ENCODE measurements around the gene CCDC148. TPM values are rescaled to one million over a fixed set of nuclear protein-coding genes. Genes with fewer than 3 reads are reported as not detected.

Gene CCDC148
- total RNA-seq, 4 donors from 2014 or later, result 0.55 to 1.6 TPM; not detected in 2

- intact Hi-C loops (cut with DNase I; ENCODE audit: low total_unique reads), result no loop called here
- no peak for DNase-seq (ENCODE audit: low spot score in 2 of 2)
- 71 to 75% methylated on average over 5 of the region's 5 CpGs for WGBS, 2 donors
- H3K4me3 ChIP-seq (ENCODE audit: low read depth, poor library complexity, severe bottlenecking), result no peak overlapping the region
- no peak for TF ChIP-seq POLR2A (IDR thresholded peaks at IDR 0.05)
- TF ChIP-seq, protein P1, sequence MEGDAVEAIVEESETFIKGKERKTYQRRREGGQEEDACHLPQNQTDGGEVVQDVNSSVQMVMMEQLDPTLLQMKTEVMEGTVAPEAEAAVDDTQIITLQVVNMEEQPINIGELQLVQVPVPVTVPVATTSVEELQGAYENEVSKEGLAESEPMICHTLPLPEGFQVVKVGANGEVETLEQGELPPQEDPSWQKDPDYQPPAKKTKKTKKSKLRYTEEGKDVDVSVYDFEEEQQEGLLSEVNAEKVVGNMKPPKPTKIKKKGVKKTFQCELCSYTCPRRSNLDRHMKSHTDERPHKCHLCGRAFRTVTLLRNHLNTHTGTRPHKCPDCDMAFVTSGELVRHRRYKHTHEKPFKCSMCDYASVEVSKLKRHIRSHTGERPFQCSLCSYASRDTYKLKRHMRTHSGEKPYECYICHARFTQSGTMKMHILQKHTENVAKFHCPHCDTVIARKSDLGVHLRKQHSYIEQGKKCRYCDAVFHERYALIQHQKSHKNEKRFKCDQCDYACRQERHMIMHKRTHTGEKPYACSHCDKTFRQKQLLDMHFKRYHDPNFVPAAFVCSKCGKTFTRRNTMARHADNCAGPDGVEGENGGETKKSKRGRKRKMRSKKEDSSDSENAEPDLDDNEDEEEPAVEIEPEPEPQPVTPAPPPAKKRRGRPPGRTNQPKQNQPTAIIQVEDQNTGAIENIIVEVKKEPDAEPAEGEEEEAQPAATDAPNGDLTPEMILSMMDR (IDR thresholded peaks at IDR 0.05), result no peak
These were observed 38.6 kb upstream of the CCDC148 start for GRCh38 chr2:158495175-158495574.

- no peak for DNase-seq (ENCODE audit: low spot score in 2 of 2)
- H3K4me3 ChIP-seq (ENCODE audit: low read depth, poor library complexity, severe bottlenecking), result no peak overlapping the region
- 82 to 96% methylated on average over 2 of the region's 2 CpGs for WGBS, 2 donors
- no peak for TF ChIP-seq POLR2A (IDR thresholded peaks at IDR 0.05)
- TF ChIP-seq, protein P1 (IDR thresholded peaks at IDR 0.05), result no peak
- intact Hi-C loops (cut with DNase I; ENCODE audit: low total_unique reads), result no loop called here
These were observed 36.9 kb upstream of the CCDC148 start for GRCh38 chr2:158493458-158493857.

GRCh38 chr2:158491072-158491471 is 34.5 kb upstream of the CCDC148 start:
- 92 to 96% methylated on average over 4 of the region's 4 CpGs for WGBS, 2 donors
- intact Hi-C loops (cut with DNase I; ENCODE audit: low total_unique reads), result no loop called here
- TF ChIP-seq, protein P1 (IDR thresholded peaks at IDR 0.05), result no peak
- no peak for TF ChIP-seq POLR2A (IDR thresholded peaks at IDR 0.05)
- H3K4me3 ChIP-seq (ENCODE audit: low read depth, poor library complexity, severe bottlenecking), result no peak overlapping the region
- no peak for DNase-seq (ENCODE audit: low spot score in 2 of 2)

DNA sequence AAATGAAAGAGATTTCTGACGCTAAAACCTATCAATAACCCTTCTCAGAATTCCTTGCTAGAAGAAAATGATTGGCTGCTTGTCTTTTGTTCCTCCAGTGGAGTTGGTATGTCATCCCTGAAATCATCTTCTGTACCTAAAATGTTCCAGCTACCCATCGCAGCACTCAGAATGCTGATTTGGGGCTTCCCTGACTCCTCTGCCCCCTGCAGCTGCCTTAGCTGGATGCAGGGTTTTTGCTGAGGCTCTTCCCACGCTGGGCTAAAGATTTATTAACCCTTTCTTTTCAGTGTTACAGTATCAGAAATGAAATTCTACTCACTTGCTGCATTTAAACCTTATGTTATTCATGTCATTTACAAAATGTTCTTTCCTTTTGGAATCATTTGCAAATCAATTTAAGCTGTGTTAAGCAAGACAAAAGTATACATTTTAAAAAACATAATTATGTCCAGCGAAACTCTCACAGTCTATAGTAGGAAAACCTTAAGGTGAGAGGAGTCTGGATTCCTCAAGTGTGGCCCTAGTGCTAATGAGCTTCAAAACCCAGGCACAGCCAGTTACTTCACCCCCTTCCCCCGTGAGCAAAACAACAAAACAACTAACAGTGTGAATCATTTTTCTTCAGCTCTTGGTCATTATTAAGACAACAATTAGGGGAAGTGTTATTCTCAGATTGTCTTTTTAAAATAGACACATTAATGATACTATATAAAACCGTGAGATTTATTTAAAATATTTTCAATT is 33.0 kb upstream of the CCDC148 start:
- TF ChIP-seq POLR2A (IDR thresholded peaks at IDR 0.05), result no peak
- TF ChIP-seq, protein P1 (IDR thresholded peaks at IDR 0.05), result no peak
- intact Hi-C loops (cut with DNase I; ENCODE audit: low total_unique reads), result no loop called here
- 57 to 65% methylated on average over 6 of the region's 6 CpGs for WGBS, 2 donors
- no peak overlapping the region for H3K4me3 ChIP-seq (ENCODE audit: low read depth, poor library complexity, severe bottlenecking)
- DNase-seq (ENCODE audit: low spot score in 2 of 2), result no peak

DNA sequence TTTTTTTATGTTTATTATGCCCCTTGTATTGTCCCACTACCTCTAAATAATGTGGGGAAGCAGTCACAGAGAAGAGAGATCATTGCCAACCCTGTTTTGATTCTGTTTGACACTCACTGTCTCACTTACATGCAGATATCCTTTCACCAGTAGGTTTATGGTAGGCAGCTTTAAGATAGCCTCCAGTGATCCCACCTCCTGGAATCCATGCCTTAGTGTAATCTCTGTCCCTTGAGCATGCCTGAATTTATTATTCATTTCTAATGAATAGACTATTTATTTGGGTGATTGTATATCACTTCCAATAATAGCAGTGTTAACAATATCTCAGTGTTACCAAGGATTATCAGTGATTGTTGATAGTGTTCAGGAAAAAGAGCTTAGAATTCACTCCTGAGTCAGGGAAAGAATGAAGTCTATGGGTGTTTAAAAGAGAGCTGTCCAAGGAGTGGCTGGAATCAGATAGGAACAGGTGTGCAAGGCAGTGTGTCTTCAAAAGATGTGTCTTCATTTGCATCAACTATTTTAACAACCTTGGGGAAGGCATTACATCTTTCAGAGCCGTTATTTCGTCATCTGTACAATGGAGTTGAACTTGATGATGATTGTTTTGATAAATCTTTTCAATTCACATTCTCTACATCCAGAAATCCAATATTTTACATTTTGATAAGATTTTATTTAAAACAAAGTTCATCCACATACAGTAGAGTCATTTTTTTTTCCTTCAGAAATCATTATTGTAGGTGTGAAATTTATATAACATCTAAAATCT is 32.1 kb upstream of the CCDC148 start:
- TF ChIP-seq, protein P1 (IDR thresholded peaks at IDR 0.05), result no peak
- TF ChIP-seq POLR2A (IDR thresholded peaks at IDR 0.05), result no peak
- H3K4me3 ChIP-seq (ENCODE audit: low read depth, poor library complexity, severe bottlenecking), result no peak overlapping the region
- DNase-seq (ENCODE audit: low spot score in 2 of 2), result no peak
- intact Hi-C loops (cut with DNase I; ENCODE audit: low total_unique reads), result no loop called here
- WGBS, 2 donors, result 68 to 69% methylated on average over 2 of the region's 2 CpGs
